Keratinocyte (primary cell): ENCODE data around the gene SESN2.

Source experiments
- CTCF ChIP-seq, 3 experiments: IDR thresholded peaks in 1 of 3; conservative IDR thresholded peaks in 1 of 3; optimal IDR thresholded peaks in 1 of 3; 2 replicates in 2 of 3; 3 replicates in 1 of 3; pipeline versions ENCODE3 to v1.5.1; 2011; ENCODE audit warnings: low read length in 3 of 3, mild to moderate bottlenecking in 3 of 3, moderate library complexity in 2 of 3, control low read depth in 1 of 3, inconsistent platforms in 1 of 3; ENCODE audit not compliant: insufficient read depth in 2 of 3; ENCODE audit errors: extremely low read depth in 1 of 3
- EZH2 ChIP-seq: IDR thresholded peaks from one replicate; pipeline ENCODE4 v1.6.1; 2012; ENCODE audit warnings: inconsistent platforms, mild to moderate bottlenecking, low read length, moderate library complexity

- no peak for TF ChIP-seq EZH2
- no peak for TF ChIP-seq CTCF (optimal IDR thresholded peaks at IDR 0.05 in 1 of 3, IDR thresholded peaks at IDR 0.05 in 1 of 3, conservative IDR thresholded peaks at IDR 0.05 in 1 of 3; ENCODE audit: extremely low read depth in 1 of 3, insufficient read depth in 2 of 3, low read length in 3 of 3)
These were observed 8.3 kb downstream of the SESN2 start for GRCh38 chr1:28267633-28268032.
